Lower leg skin (tissue), 3 donors: ENCODE data around the gene NNT.

Experiments used
- CTCF ChIP-seq, 3 donors: fragments of 450-650 bp; IDR thresholded peaks; one replicate each; pipeline ENCODE4 v1.5.1; 2016; ENCODE audit warnings: antibody characterized with exemption in 3 of 3, mild to moderate bottlenecking in 3 of 3, moderate library complexity in 2 of 3
- POLR2A ChIP-seq, 2 donors: fragments of 450-650 bp; IDR thresholded peaks; one replicate each; pipeline ENCODE4 v1.6.1; 2016 to 2017; ENCODE audit warnings: antibody characterized with exemption in 2 of 2, mild to moderate bottlenecking in 1 of 2, moderate library complexity in 1 of 2

GRCh38 chr5:43569236-43569746, 33.7 kb upstream of the NNT start:
- TF ChIP-seq CTCF (IDR thresholded peaks at IDR 0.05), result no peak
- TF ChIP-seq POLR2A (IDR thresholded peaks at IDR 0.05), result no peak
